B cell (primary cell): ENCODE data around the gene FAM200A. TPM values are rescaled to one million over a fixed set of nuclear protein-coding genes. Genes with fewer than 3 reads are reported as not detected.

ENCODE experiments used
- ATAC-seq: fragments of 200-7000 bp; cut with Tn5 transposase; one replicate; pipeline ENCODE4 v1.10.0; 2021; ENCODE audit warnings: low read depth, mild to moderate bottlenecking, moderate number of reproducible peaks, moderate library complexity
- CTCF ChIA-PET: fragments of 350-600 bp; sonication (Branson Sonifier 250); formaldehyde crosslinking; loops from one replicate; lab custom pipeline; 2021; ENCODE audit warnings: antibody characterized with exemption, inconsistent platforms; lab: Charles Lee
- POLR2A ChIA-PET: fragments of 350-600 bp; sonication (Branson Sonifier 250); formaldehyde crosslinking; loops from one replicate; lab custom pipeline; 2021; ENCODE audit warnings: antibody characterized with exemption; lab: Charles Lee
- DNase-seq: peaks from one replicate; pipeline ENCODE4 v3.0.0; 2013
- H2AFZ ChIP-seq: 2 replicates; pipeline ENCODE4 v1.6.1; 2012; ENCODE audit warnings: mild to moderate bottlenecking, low read depth, low read length; ENCODE audit not compliant: insufficient read depth, poor library complexity, severe bottlenecking
- H3K27ac ChIP-seq, 2 donors: 1 replicate in 1 of 2; 2 replicates in 1 of 2; pipeline ENCODE4 v1.5.1; 2012 to 2013; ENCODE audit warnings: low read length in 2 of 2, mild to moderate bottlenecking in 2 of 2, moderate library complexity in 1 of 2
- H3K27me3 ChIP-seq, 4 experiments: fragments of 200-600 bp in 1 of 4; sonication (generic) in 1 of 4; replicated peaks in 1 of 4; 1 replicate in 2 of 4; 2 replicates in 2 of 4; pipeline versions ENCODE4 v1.6.1 to v1.7.0; 2013 to 2016; ENCODE audit warnings: low read length in 3 of 4, mild to moderate bottlenecking in 2 of 4, mixed read lengths in 1 of 4, moderate library complexity in 1 of 4; ENCODE audit not compliant: insufficient read depth in 4 of 4, control insufficient read depth in 3 of 4; ENCODE audit errors: control extremely low read depth in 1 of 4
- H3K36me3 ChIP-seq, 2 experiments: replicated peaks in 1 of 2; 1 replicate in 1 of 2; 2 replicates in 1 of 2; pipeline versions ENCODE4 v1.6.1 to v1.7.1; 2013; ENCODE audit warnings: low read length in 1 of 2; ENCODE audit not compliant: insufficient read depth in 2 of 2, control insufficient read depth in 1 of 2; ENCODE audit errors: control extremely low read depth in 1 of 2, extremely low read depth in 1 of 2
- H3K4me1 ChIP-seq, 2 donors: fragments of 200-600 bp in 1 of 2; sonication (generic) in 1 of 2; 1 replicate in 1 of 2; 2 replicates in 1 of 2; pipeline versions ENCODE4 v1.5.1 to v1.6.1; 2013 to 2017; ENCODE audit warnings: low read length in 2 of 2; ENCODE audit not compliant: control insufficient read depth in 2 of 2, insufficient read depth in 2 of 2
- H3K4me2 ChIP-seq: replicated peaks from 2 replicates; pipeline ENCODE3; 2012; ENCODE audit warnings: mild to moderate bottlenecking, low read depth, low read length; ENCODE audit not compliant: poor library complexity, severe bottlenecking
- H3K4me3 ChIP-seq, 5 experiments: fragments of 200-600 bp in 1 of 5; sonication (generic) in 1 of 5; 1 replicate in 3 of 5; 2 replicates in 2 of 5; pipeline versions ENCODE4 v1.5.1 to v1.7.0; 2011 to 2016; ENCODE audit warnings: low read length in 4 of 5, mild to moderate bottlenecking in 4 of 5, low read depth in 2 of 5, control low read depth in 1 of 5, moderate library complexity in 1 of 5; ENCODE audit not compliant: insufficient read depth in 1 of 5; ENCODE audit errors: control extremely low read depth in 1 of 5, extremely low read depth in 1 of 5
- H3K79me2 ChIP-seq: fragments of 200-600 bp; sonication (generic); one replicate; pipeline ENCODE4 v1.6.0; 2016; ENCODE audit warnings: low read length; ENCODE audit not compliant: control insufficient read depth, insufficient read depth
- H3K9ac ChIP-seq: fragments of 200-600 bp; sonication (generic); 2 replicates; pipeline ENCODE4 v1.6.1; 2017; ENCODE audit warnings: mild to moderate bottlenecking, low read length, moderate library complexity
- H3K9me3 ChIP-seq, 3 donors: one replicate each; pipeline versions ENCODE4 v1.6.1 to v1.7.1; 2013; ENCODE audit warnings: low read length in 2 of 3; ENCODE audit not compliant: control insufficient read depth in 2 of 3, insufficient read depth in 1 of 3; ENCODE audit errors: control extremely low read depth in 1 of 3
- H4K20me1 ChIP-seq: 2 replicates; pipeline ENCODE4 v1.6.0; 2012; ENCODE audit warnings: mild to moderate bottlenecking, low read length; ENCODE audit not compliant: insufficient read depth, control insufficient read depth, poor library complexity, severe bottlenecking
- H3K27ac Mint-ChIP-seq: one replicate; pipeline ENCODE4 v1.8.0; 2021; ENCODE audit warnings: mixed read lengths
- H3K27me3 Mint-ChIP-seq: one replicate; pipeline ENCODE4 v1.8.0; 2021; ENCODE audit warnings: mixed read lengths
- H3K4me1 Mint-ChIP-seq: one replicate; pipeline ENCODE4 v1.8.0; 2021; ENCODE audit warnings: mixed read lengths
- H3K4me3 Mint-ChIP-seq: one replicate; pipeline ENCODE4 v1.8.0; 2021; ENCODE audit warnings: mixed read lengths
- H3K9me3 Mint-ChIP-seq: one replicate; pipeline ENCODE4 v1.8.0; 2022; ENCODE audit warnings: mixed read lengths; ENCODE audit not compliant: insufficient read depth
- CTCF ChIP-seq: fragments of 200-600 bp; IDR thresholded peaks from one replicate; pipeline ENCODE4 v1.8.0; 2022; ENCODE audit warnings: antibody characterized with exemption, mild to moderate bottlenecking
- EZH2 ChIP-seq: IDR thresholded peaks from 2 replicates; pipeline ENCODE4 v1.6.1; 2012; ENCODE audit warnings: borderline replicate concordance, low read depth, mild to moderate bottlenecking, moderate library complexity, low read length; ENCODE audit not compliant: insufficient read depth, poor library complexity, severe bottlenecking
- WGBS: methylation state at CpG from one replicate; pipeline ENCODE4 v1.1.5; 2013; ENCODE audit warnings: missing lambda C conversion rate; ENCODE audit not compliant: insufficient coverage; 5-methylcytosine and 5-hydroxymethylcytosine counted together
- intact Hi-C: fragments of 100-400 bp; cut with micrococcal nuclease; formaldehyde crosslinking; loops from one replicate; pipeline ENCODE4 v1.10.0; 2022
- polyA plus RNA-seq: library from polyadenylated mRNA; depleted of rRNA; stranded (reverse); fragments of >200 nt; gene quantifications from 2 replicates; pipeline ENCODE4 v1.2.3, GENCODE V29; 2012
- total RNA-seq, 2 donors: library from RNA; stranded (reverse); fragments of 120-200 nt in 1 of 2; gene quantifications; 1 replicate in 1 of 2; 2 replicates in 1 of 2; pipeline versions ENCODE4 v1.2.3 to v1.2.4, GENCODE V29; 2013 to 2022

FAM200A gene
- total and polyA plus RNA-seq, 2 donors (not counting 1 experiment from before 2014, with no cell fraction given): 2.1 to 11.9 TPM

- H3K9me3 Mint-ChIP-seq: peaks cover 4% of the 10 kb centered on the region
- Histone ChIP-seq H3K4me1 (no peaks in the 10 kb centered on the region), H3K9me3 (peaks cover 0 to 47% (median 13%) of the 10 kb centered on the region in 3 donors), H3K27ac (no peak overlapping the region), H3K9ac (no peak overlapping the region), H3K27me3 (no peaks in the 10 kb centered on the region), H3K4me2 (no peak overlapping the region), H3K36me3 (no peaks in the 10 kb centered on the region), H3K4me3 (no peak overlapping the region), H2AFZ (no peak overlapping the region), H4K20me1 (no peaks in the 10 kb centered on the region), H3K79me2 (no peaks in the 10 kb centered on the region)
- no peaks in the 10 kb centered on the region for H3K4me1 Mint-ChIP-seq
- POLR2A ChIA-PET: no interaction called here
- no peak for ATAC-seq
- H3K27ac Mint-ChIP-seq: no peak overlapping the region
- 99% methylated on average over 6 of the region's 9 CpGs for WGBS
- no peak for DNase-seq
- intact Hi-C loops: no loop called here
- CTCF ChIA-PET: no interaction called here
- H3K4me3 Mint-ChIP-seq: no peak overlapping the region
- H3K27me3 Mint-ChIP-seq: no peaks in the 10 kb centered on the region
- TF ChIP-seq CTCF (no peak), EZH2 (no peak)
Measured at GRCh38 chr7:99541212-99541611, 10.7 kb downstream of the FAM200A start.

GRCh38 chr7:99540542-99540941 lies 11.4 kb downstream of the FAM200A start:
- H2AFZ ChIP-seq: no peak overlapping the region
- no peak overlapping the region for H3K9ac ChIP-seq
- no peaks in the 10 kb centered on the region for H3K27me3 ChIP-seq
- Mint-ChIP-seq H3K9me3 (peaks cover 4% of the 10 kb centered on the region), H3K27me3 (no peaks in the 10 kb centered on the region), H3K4me1 (no peaks in the 10 kb centered on the region), H3K4me3 (no peak overlapping the region), H3K27ac (no peak overlapping the region)
- H3K4me2 ChIP-seq: no peak overlapping the region
- no peaks in the 10 kb centered on the region for H3K4me1 ChIP-seq
- DNase-seq (no peak), ATAC-seq (no peak)
- no peaks in the 10 kb centered on the region for H3K79me2 ChIP-seq
- peaks cover 0 to 53% (median 13%) of the 10 kb centered on the region in 3 donors for H3K9me3 ChIP-seq
- no peaks in the 10 kb centered on the region for H4K20me1 ChIP-seq
- no peak overlapping the region for H3K27ac ChIP-seq
- H3K36me3 ChIP-seq: no peaks in the 10 kb centered on the region
- H3K4me3 ChIP-seq: no peak overlapping the region
- TF ChIP-seq CTCF (no peak), EZH2 (no peak)
- CTCF ChIA-PET: no interaction called here
- WGBS: 100% methylated on average over 2 of the region's 5 CpGs
- intact Hi-C loops: no loop called here
- POLR2A ChIA-PET: interaction anchor here (0.6 kb wide), 1 partner anchor 103 kb away, joined by 3 read pairs; no protein-coding TSS in a partner anchor
